PC-9 (cell line): ENCODE measurements around the gene CARD11. TPM values are rescaled to one million over a fixed set of nuclear protein-coding genes. Genes with fewer than 3 reads are reported as not detected.

Experiments
- BruUV-seq: library from RNA; stranded (reverse); fragments of 400-500 nt; replicated peaks from 2 replicates; lab custom pipeline; 2021; lab: Mats Ljungman, UMichigan
- CTCF ChIA-PET: fragments of 300-600 bp; sonication (Branson Sonifier 250); formaldehyde crosslinking; loops from one replicate; lab custom pipeline; 2022; ENCODE audit warnings: antibody characterized with exemption; lab: Charles Lee
- POLR2A ChIA-PET: fragments of 300-600 bp; sonication (Branson Sonifier 250); formaldehyde crosslinking; loops from one replicate; lab custom pipeline; 2022; ENCODE audit warnings: antibody characterized with exemption; ENCODE audit not compliant: unreplicated experiment; lab: Charles Lee
- DNase-seq, 2 experiments: peaks; one replicate each; pipeline versions ENCODE4 v3.0.0 to v3.0.0-alpha.2; 2015 to 2022; ENCODE audit warnings: mixed read lengths in 1 of 2
- H2AFZ ChIP-seq: fragments of 200-600 bp; sonication (generic); 2 replicates; pipeline ENCODE4 v1.8.1; 2017; ENCODE audit warnings: antibody characterized with exemption
- H3F3A ChIP-seq: fragments of 200-600 bp; sonication (generic); 2 replicates; pipeline ENCODE4 v1.8.1; 2017; ENCODE audit warnings: antibody characterized with exemption, mild to moderate bottlenecking, low read depth; ENCODE audit not compliant: insufficient read depth
- H3K27ac ChIP-seq: fragments of 200-600 bp; sonication (generic); 2 replicates; pipeline ENCODE4 v1.6.1; 2016; ENCODE audit warnings: mixed run types
- H3K27me3 ChIP-seq: fragments of 200-600 bp; sonication (generic); 2 replicates; pipeline ENCODE4 v1.6.1; 2016; ENCODE audit warnings: low read depth, mixed run types; ENCODE audit not compliant: insufficient read depth
- H3K36me3 ChIP-seq: fragments of 200-600 bp; sonication (generic); 2 replicates; pipeline ENCODE4 v1.6.1; 2016; ENCODE audit warnings: low read depth, mixed run types
- H3K4me1 ChIP-seq: fragments of 200-600 bp; sonication (generic); replicated peaks from 2 replicates; pipeline ENCODE4 v1.6.1; 2016; ENCODE audit warnings: mixed run types; ENCODE audit not compliant: insufficient read depth
- H3K4me2 ChIP-seq: fragments of 200-600 bp; sonication (generic); 2 replicates; pipeline ENCODE4 v1.6.1; 2017; ENCODE audit warnings: mixed run types
- H3K4me3 ChIP-seq: fragments of 200-600 bp; sonication (generic); 2 replicates; pipeline ENCODE4 v1.6.1; 2016; ENCODE audit warnings: mixed run types
- H3K79me2 ChIP-seq: fragments of 200-600 bp; sonication (generic); 2 replicates; pipeline ENCODE4 v1.6.1; 2017; ENCODE audit warnings: low read depth, mixed run types
- H3K9me2 ChIP-seq: fragments of 200-600 bp; sonication (generic); 2 replicates; pipeline ENCODE4 v1.8.1; 2017; ENCODE audit warnings: mild to moderate bottlenecking; ENCODE audit not compliant: insufficient read depth
- H3K9me3 ChIP-seq: fragments of 200-600 bp; sonication (generic); 2 replicates; pipeline ENCODE4 v1.8.1; 2016; ENCODE audit warnings: low read depth; ENCODE audit not compliant: insufficient read depth
- H4K20me1 ChIP-seq: fragments of 200-600 bp; sonication (generic); 2 replicates; pipeline ENCODE4 v1.8.1; 2017; ENCODE audit not compliant: insufficient read depth
- EZH2 ChIP-seq: fragments of 200-600 bp; sonication (generic); IDR thresholded peaks from 2 replicates; pipeline ENCODE4 v1.8.0; 2017; ENCODE audit warnings: antibody characterized with exemption, low read depth
- intact Hi-C: fragments of 100-400 bp; cut with micrococcal nuclease; formaldehyde crosslinking; loops from one replicate; pipeline ENCODE4 v1.10.0; 2022; ENCODE audit not compliant: unreplicated experiment
- total RNA-seq: library from RNA; stranded (reverse); gene quantifications from 2 replicates; pipeline ENCODE4 v1.2.3, GENCODE V29; 2021
- TF ChIP-seq, protein P1 (sequence below): fragments of 200-600 bp; sonication (generic); conservative IDR thresholded peaks from 2 replicates; pipeline ENCODE4 v1.6.1; 2017; ENCODE audit warnings: mixed run types, antibody characterized with exemption, mild to moderate bottlenecking, moderate library complexity

Gene CARD11
- total RNA-seq, 1 experiment from 2014 or later = 62.6 TPM

DNA sequence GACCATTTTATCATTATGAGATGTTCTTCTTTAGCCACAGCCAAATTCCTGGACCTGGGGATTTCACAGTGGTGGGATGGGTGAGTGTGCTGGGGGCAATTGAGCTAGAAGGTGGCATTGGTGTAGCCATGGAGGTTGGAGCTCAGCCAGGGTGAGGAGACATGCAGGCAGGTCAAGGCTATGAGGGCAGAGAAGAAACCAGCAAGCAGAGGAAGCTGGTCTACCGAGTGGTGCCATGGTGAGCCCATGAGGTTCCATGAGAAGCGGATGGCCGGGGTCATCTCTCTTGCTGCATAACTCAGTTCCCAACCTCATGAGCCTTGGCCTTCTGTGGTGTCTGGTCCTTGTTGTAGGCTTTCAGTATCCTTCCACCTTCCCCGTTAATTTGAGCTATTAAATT lies 91.4 kb downstream of the CARD11 start:
- Histone ChIP-seq H3K9me3 (no peaks in the 10 kb centered on the region), H3K9me2 (no peaks in the 10 kb centered on the region), H3K4me3 (no peak overlapping the region), H4K20me1 (no peaks in the 10 kb centered on the region), H3K36me3 (peaks cover 18% of the 10 kb centered on the region), H3K27me3 (no peaks in the 10 kb centered on the region), H3K4me2 (no peak overlapping the region), H3K4me1 (peaks cover 18% of the 10 kb centered on the region), H3F3A (peaks cover 11% of the 10 kb centered on the region), H3K79me2 (0 out of 2 replicates have a peak, but pooled peaks cover 14% of the 10 kb centered on the region), H3K27ac (no peak overlapping the region), H2AFZ (no peak overlapping the region)
- TF ChIP-seq EZH2 = no peak
- TF ChIP-seq, protein P1, sequence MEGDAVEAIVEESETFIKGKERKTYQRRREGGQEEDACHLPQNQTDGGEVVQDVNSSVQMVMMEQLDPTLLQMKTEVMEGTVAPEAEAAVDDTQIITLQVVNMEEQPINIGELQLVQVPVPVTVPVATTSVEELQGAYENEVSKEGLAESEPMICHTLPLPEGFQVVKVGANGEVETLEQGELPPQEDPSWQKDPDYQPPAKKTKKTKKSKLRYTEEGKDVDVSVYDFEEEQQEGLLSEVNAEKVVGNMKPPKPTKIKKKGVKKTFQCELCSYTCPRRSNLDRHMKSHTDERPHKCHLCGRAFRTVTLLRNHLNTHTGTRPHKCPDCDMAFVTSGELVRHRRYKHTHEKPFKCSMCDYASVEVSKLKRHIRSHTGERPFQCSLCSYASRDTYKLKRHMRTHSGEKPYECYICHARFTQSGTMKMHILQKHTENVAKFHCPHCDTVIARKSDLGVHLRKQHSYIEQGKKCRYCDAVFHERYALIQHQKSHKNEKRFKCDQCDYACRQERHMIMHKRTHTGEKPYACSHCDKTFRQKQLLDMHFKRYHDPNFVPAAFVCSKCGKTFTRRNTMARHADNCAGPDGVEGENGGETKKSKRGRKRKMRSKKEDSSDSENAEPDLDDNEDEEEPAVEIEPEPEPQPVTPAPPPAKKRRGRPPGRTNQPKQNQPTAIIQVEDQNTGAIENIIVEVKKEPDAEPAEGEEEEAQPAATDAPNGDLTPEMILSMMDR = no peak
- ChIA-PET CTCF (interaction anchor here (0.5 kb wide), 2 partner anchors 61 to 117 kb away, joined by 3 to 5 read pairs; no protein-coding TSS in a partner anchor), POLR2A (no interaction called here)
- DNase-seq = no peak
- intact Hi-C loops = no loop called here
- BruUV-seq = no TSS peak

DNA sequence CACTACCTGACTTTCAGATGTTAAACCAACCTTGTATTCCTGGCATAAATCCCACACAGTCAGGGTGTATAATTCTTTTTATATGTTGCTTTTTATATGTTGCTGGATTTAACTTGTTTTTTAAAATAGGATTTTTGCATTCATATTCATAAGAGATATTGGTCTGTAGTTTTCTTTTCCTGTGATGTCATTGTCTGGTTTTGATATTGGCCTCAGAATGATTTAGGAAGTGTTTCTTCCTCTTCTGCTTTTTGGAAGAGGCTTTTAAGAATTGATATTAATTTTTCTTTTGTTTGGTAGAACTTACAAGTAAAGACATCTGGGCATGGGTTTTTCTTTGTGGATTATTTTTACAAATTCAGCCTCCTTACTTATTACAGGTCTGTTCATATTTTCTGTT lies 93.1 kb downstream of the CARD11 start:
- H3K4me2 ChIP-seq = no peak overlapping the region
- no peak overlapping the region for H2AFZ ChIP-seq
- H3K9me2 ChIP-seq = no peaks in the 10 kb centered on the region
- intact Hi-C loops = no loop called here
- BruUV-seq = no TSS peak
- H3K36me3 ChIP-seq = peaks cover 28% of the 10 kb centered on the region
- POLR2A ChIA-PET = no interaction called here
- peaks cover under 1% of the 10 kb centered on the region; the same call in 1 of the 2 replicates for H3K4me1 ChIP-seq
- TF ChIP-seq, protein P1 = no peak
- TF ChIP-seq EZH2 = no peak
- H3F3A ChIP-seq = no peaks in the 10 kb centered on the region
- H3K79me2 ChIP-seq = 0 out of 2 replicates have a peak, but pooled peaks cover 13% of the 10 kb centered on the region
- no peak overlapping the region for H3K27ac ChIP-seq
- H3K27me3 ChIP-seq = no peaks in the 10 kb centered on the region
- no peak for DNase-seq
- H3K9me3 ChIP-seq = no peaks in the 10 kb centered on the region
- CTCF ChIA-PET = no interaction called here
- no peaks in the 10 kb centered on the region for H4K20me1 ChIP-seq
- H3K4me3 ChIP-seq = no peak overlapping the region

DNA sequence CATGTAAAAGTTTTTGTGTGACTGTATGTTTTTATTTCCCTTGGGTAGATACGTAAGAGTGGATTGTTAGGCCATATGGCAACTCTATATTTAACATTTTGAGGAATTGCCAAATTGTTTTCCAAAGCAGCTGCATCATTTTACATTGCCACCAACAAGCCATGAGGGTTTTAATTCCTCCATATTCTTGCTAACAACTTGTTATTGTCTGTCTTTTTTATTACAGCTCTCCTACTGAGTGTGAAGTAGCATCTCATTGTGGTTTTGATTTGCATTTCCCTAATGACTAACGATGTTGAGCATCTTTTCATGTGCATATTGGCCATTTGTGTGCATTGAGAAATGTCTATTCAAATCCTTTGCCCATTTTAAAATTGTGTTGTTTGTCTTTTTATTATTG lies 94.9 kb downstream of the CARD11 start:
- intact Hi-C loops = no loop called here
- Histone ChIP-seq H3K4me1 (no peaks in the 10 kb centered on the region), H3K36me3 (peaks cover 21% of the 10 kb centered on the region), H3K4me2 (no peak overlapping the region), H3K79me2 (no peaks in the 10 kb centered on the region), H2AFZ (no peak overlapping the region), H3K4me3 (no peak overlapping the region), H3K27me3 (no peaks in the 10 kb centered on the region), H4K20me1 (no peaks in the 10 kb centered on the region), H3K27ac (no peak overlapping the region), H3K9me3 (no peaks in the 10 kb centered on the region), H3K9me2 (no peaks in the 10 kb centered on the region), H3F3A (no peaks in the 10 kb centered on the region)
- TF ChIP-seq, protein P1 = no peak
- no peak for TF ChIP-seq EZH2
- ChIA-PET POLR2A (no interaction called here), CTCF (no interaction called here)
- DNase-seq = no peak
- BruUV-seq = no TSS peak
